Uterus (tissue), 4 donors: ENCODE results near the gene KRT6C. TPM values are rescaled to one million over a fixed set of nuclear protein-coding genes. Genes with fewer than 3 reads are reported as not detected.

Source experiments
- DNase-seq, 2 donors: peaks; one replicate each; pipeline ENCODE4 v3.0.0-alpha.2; 2019 to 2020
- H3K27ac ChIP-seq, 2 donors: fragments of 200-600 bp; sonication (generic); 1 replicate in 1 of 2; 2 replicates in 1 of 2; pipeline ENCODE4 v1.5.1; 2016 to 2018
- H3K27me3 ChIP-seq, 2 donors: fragments of 200-600 bp; sonication (generic); one replicate each; pipeline ENCODE4 v1.5.1; 2018 to 2019; ENCODE audit warnings: control low read depth in 1 of 2
- H3K36me3 ChIP-seq, 2 donors: fragments of 200-600 bp; sonication (generic); one replicate each; pipeline ENCODE4 v1.5.1; 2019; ENCODE audit warnings: control low read depth in 1 of 2
- H3K4me1 ChIP-seq, 2 donors: fragments of 200-600 bp; sonication (generic); one replicate each; pipeline ENCODE4 v1.5.1; 2018 to 2019; ENCODE audit warnings: control low read depth in 1 of 2
- H3K4me3 ChIP-seq, 2 donors: fragments of 200-600 bp; sonication (generic); 1 replicate in 1 of 2; 2 replicates in 1 of 2; pipeline ENCODE4 v1.5.1; 2018 to 2019; ENCODE audit warnings: mild to moderate bottlenecking in 1 of 2
- H3K9me3 ChIP-seq, 2 donors: fragments of 200-600 bp; sonication (generic); one replicate each; pipeline ENCODE4 v1.5.1; 2019; ENCODE audit warnings: control low read depth in 1 of 2
- POLR2A ChIP-seq, 2 donors: fragments of 450-650 bp; IDR thresholded peaks; one replicate each; pipeline ENCODE4 v1.6.1; 2016; ENCODE audit warnings: antibody characterized with exemption in 2 of 2, mild to moderate bottlenecking in 1 of 2, moderate library complexity in 1 of 2
- intact Hi-C: fragments of 100-400 bp; cut with DNase I; formaldehyde crosslinking; loops from one replicate; pipeline ENCODE4 v1.15.1; 2023; ENCODE audit warnings: low total_unique reads
- total RNA-seq, 4 donors: library from RNA; depleted of rRNA in 3 of 4; stranded (reverse); fragments of >200 nt in 3 of 4; gene quantifications; one replicate each; pipeline versions ENCODE4 v1.1.0 to v1.2.4, GENCODE V29; 2014 to 2023
- TF ChIP-seq, protein P1 (sequence below), 4 experiments: fragments of 200-600 bp in 2 of 4; fragments of 450-650 bp in 2 of 4; sonication (generic) in 2 of 4; IDR thresholded peaks; one replicate each; pipeline ENCODE4 v1.5.1; 2016 to 2019; ENCODE audit warnings: antibody characterized with exemption in 4 of 4, mild to moderate bottlenecking in 2 of 4, moderate library complexity in 1 of 4
- donor health status: DM: yes; HTN: yes; CAD: no.

KRT6C gene
- total RNA-seq, 4 donors from 2014 or later: 0.14 to 0.34 TPM; not detected in 2

DNA sequence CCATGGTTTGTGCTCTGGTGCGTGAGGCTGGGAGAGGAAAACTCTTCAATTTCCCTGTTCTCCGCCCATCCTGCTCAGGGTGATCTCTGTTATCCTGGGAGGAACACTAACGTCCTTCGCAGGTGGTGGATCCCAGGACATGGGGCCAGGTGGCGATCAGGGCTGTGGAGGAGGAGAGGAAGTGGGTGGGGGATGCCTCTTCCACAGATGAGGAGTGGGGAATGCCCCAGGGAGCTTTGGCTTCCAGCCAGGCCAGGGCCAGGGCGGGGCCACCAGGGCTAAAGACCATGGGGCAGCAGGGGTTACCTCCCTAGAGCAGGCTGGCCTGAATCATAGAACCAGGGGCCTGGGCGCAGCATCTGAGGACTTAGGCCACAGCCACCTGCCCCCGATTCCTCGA is 36.1 kb downstream of the KRT6C start:
- DNase-seq: no peak
- intact Hi-C loops: no loop called here
- TF ChIP-seq, protein P1, sequence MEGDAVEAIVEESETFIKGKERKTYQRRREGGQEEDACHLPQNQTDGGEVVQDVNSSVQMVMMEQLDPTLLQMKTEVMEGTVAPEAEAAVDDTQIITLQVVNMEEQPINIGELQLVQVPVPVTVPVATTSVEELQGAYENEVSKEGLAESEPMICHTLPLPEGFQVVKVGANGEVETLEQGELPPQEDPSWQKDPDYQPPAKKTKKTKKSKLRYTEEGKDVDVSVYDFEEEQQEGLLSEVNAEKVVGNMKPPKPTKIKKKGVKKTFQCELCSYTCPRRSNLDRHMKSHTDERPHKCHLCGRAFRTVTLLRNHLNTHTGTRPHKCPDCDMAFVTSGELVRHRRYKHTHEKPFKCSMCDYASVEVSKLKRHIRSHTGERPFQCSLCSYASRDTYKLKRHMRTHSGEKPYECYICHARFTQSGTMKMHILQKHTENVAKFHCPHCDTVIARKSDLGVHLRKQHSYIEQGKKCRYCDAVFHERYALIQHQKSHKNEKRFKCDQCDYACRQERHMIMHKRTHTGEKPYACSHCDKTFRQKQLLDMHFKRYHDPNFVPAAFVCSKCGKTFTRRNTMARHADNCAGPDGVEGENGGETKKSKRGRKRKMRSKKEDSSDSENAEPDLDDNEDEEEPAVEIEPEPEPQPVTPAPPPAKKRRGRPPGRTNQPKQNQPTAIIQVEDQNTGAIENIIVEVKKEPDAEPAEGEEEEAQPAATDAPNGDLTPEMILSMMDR (IDR thresholded peaks at IDR 0.05): no peak
- no peak for TF ChIP-seq POLR2A (IDR thresholded peaks at IDR 0.05)
- H3K36me3 ChIP-seq: no peaks in the 10 kb centered on the region
- no peaks in the 10 kb centered on the region for H3K27me3 ChIP-seq
- no peak overlapping the region for H3K4me3 ChIP-seq
- H3K9me3 ChIP-seq: no peaks in the 10 kb centered on the region
- no peak overlapping the region for H3K27ac ChIP-seq
- H3K4me1 ChIP-seq: no peaks in the 10 kb centered on the region

DNA sequence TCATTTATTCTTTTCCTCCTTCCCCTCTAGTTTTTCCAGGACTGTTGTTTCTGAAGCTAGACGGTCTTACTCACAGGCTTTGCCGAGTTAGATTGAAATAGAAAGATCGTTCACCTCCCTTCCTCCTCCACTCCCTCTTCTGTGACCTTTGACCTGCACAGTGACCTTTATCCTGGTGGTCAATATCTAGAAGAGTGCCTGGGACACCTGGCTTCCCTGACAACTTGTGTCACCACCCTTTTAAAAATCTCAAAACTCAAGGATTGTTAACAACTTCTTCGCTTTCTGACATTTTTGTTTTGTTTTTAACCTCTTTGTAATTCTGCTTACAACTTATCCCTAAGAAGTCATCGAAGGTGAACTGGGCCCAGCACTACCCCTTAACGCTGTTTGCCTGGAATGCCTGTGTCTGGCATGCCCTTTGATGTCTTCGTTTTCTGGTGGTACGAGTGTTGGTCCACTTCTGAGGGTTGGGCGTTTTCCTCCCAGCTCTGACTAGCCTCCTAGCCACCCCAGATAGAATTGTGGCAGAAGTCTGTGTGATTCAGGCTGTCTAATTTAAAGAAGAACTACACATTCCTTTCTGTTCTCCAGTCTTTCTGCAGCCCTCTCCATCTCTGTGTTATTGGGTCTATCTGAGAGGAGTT is 36.7 kb downstream of the KRT6C start:
- Histone ChIP-seq H3K4me3 (no peak overlapping the region), H3K27me3 (no peaks in the 10 kb centered on the region), H3K36me3 (no peaks in the 10 kb centered on the region), H3K27ac (no peak overlapping the region), H3K9me3 (no peaks in the 10 kb centered on the region), H3K4me1 (no peaks in the 10 kb centered on the region)
- TF ChIP-seq, protein P1 (IDR thresholded peaks at IDR 0.05): no peak
- TF ChIP-seq POLR2A (IDR thresholded peaks at IDR 0.05): no peak
- intact Hi-C loops: no loop called here
- no peak for DNase-seq

DNA sequence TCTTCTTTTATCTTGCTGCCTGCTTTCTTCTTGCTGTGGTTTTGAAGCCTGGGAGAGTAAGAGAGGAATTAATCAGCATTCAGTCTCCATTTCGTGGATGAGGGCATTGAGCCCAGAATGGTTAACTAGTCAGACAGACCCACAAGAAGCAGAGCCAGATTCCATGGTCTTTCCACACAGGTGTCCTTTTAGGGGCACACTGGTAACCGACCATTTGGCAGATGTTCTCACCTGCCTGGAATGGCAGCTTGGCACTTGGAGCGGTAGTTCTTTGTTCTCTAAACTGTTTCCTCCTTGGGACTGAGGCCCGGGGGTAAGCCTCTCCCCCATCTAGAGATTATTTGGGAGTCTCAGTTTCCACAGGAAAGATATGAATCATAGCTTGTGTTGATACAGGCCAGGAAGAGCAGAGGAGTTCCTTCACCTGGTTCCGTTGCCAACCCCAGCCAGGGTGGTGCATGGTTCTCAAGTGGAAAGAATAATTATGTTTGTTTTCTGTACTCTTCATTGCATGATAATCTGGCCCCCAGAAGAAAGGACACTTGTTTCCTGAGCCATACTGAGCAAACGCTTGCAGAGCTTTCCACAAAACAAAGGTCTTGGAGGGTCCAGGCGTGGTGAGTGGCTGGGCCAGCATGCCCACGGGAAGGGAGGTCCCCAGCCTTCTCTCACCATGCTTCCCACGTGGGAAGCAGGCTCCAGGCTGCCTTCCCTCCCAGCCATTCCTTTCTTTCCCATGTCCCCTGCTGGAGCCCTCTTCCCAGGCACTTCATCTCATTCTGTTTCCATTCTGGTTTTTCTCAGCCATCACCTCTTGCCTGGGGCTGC is 37.4 kb downstream of the KRT6C start:
- no peaks in the 10 kb centered on the region for H3K9me3 ChIP-seq
- no peak overlapping the region for H3K27ac ChIP-seq
- intact Hi-C loops: no loop called here
- H3K27me3 ChIP-seq: no peaks in the 10 kb centered on the region
- no peak overlapping the region for H3K4me3 ChIP-seq
- DNase-seq: no peak
- TF ChIP-seq, protein P1 (IDR thresholded peaks at IDR 0.05): no peak
- no peak for TF ChIP-seq POLR2A (IDR thresholded peaks at IDR 0.05)
- no peaks in the 10 kb centered on the region for H3K36me3 ChIP-seq
- H3K4me1 ChIP-seq: no peaks in the 10 kb centered on the region

DNA sequence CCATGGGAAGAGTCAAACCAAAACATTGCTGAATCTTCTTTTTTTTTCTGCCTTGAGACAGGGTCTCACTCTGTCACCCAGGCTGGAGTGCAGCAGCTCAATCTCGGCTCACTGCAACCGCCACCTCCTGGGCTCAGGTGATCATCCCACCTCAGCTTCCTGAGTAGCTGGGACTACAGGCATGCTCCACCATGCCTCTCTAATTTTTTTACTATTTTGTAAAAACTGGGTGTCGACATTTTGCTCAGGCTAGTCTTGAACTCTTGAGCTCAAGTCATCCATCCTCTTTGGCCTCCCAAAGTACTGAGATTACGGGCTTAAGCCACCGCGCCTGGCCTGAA is 38.0 kb downstream of the KRT6C start:
- Histone ChIP-seq H3K4me1 (no peaks in the 10 kb centered on the region), H3K9me3 (no peaks in the 10 kb centered on the region), H3K27me3 (no peaks in the 10 kb centered on the region), H3K4me3 (no peak overlapping the region), H3K27ac (no peak overlapping the region), H3K36me3 (no peaks in the 10 kb centered on the region)
- no peak for TF ChIP-seq POLR2A (IDR thresholded peaks at IDR 0.05)
- TF ChIP-seq, protein P1 (IDR thresholded peaks at IDR 0.05): no peak
- DNase-seq: no peak
- intact Hi-C loops: no loop called here

DNA sequence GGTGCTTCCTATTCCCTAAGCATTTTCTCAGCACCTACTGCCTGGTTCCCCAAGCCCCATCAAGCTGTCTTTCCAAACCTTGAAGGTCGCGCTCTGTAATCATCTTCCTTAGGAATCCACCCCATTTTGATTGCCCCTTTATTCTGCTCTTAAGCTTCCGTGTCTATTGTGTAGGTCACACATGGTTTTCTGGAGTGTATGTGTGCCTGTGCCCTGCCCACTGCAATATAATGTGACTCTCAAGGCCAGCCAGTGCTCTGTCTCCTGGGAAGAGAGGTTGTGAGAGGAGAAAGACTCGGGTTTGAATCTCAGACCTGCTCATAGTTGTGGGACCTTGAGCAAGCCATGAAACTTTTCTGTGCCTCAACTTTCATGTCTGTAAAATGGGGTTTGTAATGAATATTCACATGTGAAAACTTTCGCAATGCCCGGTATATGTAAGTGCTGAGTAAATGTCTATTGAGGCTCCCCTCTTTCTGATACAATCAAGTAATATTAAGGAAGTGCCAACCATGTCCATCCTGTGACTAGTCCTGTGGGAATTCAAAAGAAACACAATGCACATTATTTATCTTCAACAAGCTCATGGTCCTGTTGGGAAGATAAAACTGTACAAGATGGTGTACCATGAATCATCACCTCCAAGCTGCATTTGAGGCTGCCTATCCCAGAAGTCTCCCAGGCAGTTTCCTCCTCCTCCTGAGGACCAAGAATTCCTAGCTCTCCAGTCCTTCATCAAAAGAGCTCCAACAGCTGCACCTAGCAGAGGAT is 38.7 kb downstream of the KRT6C start:
- no peaks in the 10 kb centered on the region for H3K27me3 ChIP-seq
- TF ChIP-seq, protein P1 (IDR thresholded peaks at IDR 0.05): no peak
- no peak for TF ChIP-seq POLR2A (IDR thresholded peaks at IDR 0.05)
- H3K27ac ChIP-seq: no peak overlapping the region
- intact Hi-C loops: no loop called here
- no peak for DNase-seq
- no peaks in the 10 kb centered on the region for H3K4me1 ChIP-seq
- H3K4me3 ChIP-seq: no peak overlapping the region
- no peaks in the 10 kb centered on the region for H3K9me3 ChIP-seq
- H3K36me3 ChIP-seq: no peaks in the 10 kb centered on the region
